Measurements from ENCODE around the gene TMEM120A.

The TMEM120A gene

DNA sequence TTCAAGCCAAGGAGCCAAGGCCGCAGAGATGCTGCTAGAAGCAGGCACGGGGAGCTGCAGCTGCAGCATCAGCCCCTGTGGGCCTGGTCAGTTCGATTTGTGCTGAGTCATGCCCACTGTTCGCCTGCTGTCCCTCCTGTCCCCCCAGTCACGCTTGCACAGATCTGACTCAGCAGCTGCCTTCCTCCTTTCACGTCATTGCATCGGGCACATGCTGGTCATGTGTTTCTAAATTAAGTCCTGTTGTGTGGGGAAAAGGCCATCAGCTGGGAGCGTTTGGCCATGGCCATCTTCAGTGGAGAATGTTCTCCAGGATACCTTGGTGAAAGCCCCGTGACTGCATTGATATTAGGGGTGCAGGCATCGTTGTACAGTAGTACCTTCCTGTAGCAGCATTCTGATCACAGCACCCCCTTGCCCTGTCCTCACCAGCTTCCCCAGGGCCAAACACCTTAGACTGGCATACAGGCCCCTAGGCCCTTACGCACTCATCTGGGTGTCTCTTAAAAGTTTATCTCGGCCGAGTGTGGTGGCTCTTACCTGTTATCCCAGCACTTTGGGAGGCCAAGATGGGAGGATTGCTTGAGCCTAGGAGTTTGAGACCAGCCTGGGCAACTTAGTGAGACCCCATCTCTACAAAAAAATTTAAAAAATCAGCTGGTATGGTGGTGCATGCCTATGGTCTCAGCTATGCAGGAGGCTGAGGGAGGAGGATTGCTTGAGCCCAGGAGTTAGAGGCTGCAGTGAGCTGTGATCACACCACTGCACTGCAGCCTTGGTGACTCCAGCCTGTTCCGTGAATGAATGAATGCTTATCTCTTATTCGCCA, 56.2 kb downstream of the TMEM120A start:
- DNase-seq (ENCODE audit: extremely low read depth, low read depth) = peak; percentile 89
- no peak overlapping the region for H3K4me3 ChIP-seq (replicated peaks; ENCODE audit: low read depth, low read length)
- TF ChIP-seq, protein P1, sequence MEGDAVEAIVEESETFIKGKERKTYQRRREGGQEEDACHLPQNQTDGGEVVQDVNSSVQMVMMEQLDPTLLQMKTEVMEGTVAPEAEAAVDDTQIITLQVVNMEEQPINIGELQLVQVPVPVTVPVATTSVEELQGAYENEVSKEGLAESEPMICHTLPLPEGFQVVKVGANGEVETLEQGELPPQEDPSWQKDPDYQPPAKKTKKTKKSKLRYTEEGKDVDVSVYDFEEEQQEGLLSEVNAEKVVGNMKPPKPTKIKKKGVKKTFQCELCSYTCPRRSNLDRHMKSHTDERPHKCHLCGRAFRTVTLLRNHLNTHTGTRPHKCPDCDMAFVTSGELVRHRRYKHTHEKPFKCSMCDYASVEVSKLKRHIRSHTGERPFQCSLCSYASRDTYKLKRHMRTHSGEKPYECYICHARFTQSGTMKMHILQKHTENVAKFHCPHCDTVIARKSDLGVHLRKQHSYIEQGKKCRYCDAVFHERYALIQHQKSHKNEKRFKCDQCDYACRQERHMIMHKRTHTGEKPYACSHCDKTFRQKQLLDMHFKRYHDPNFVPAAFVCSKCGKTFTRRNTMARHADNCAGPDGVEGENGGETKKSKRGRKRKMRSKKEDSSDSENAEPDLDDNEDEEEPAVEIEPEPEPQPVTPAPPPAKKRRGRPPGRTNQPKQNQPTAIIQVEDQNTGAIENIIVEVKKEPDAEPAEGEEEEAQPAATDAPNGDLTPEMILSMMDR (IDR thresholded peaks at IDR 0.05; ENCODE audit: low read depth, low read length, missing control alignments) = no peak
